Body of pancreas (tissue), 4 donors: ENCODE measurements around the gene PDLIM4.

ENCODE experiments used
- CTCF ChIP-seq, 7 experiments: fragments of 450-650 bp in 4 of 7; fragments of 200-600 bp in 3 of 7; sonication (generic) in 3 of 7; IDR thresholded peaks; one replicate each; pipeline ENCODE4 v1.5.1; 2016 to 2019; ENCODE audit warnings: antibody characterized with exemption in 7 of 7
- POLR2A ChIP-seq, 3 donors: fragments of 450-650 bp; IDR thresholded peaks; one replicate each; pipeline ENCODE4 v1.6.1; 2016; ENCODE audit warnings: antibody characterized with exemption in 3 of 3, mild to moderate bottlenecking in 2 of 3

- TF ChIP-seq CTCF (IDR thresholded peaks at IDR 0.05) = no peak
- TF ChIP-seq POLR2A (IDR thresholded peaks at IDR 0.05) = no peak
Measured at GRCh38 chr5:132207778-132208177, 49.7 kb upstream of the PDLIM4 start.
